ENCODE measurements around the gene TEX54.
"Not testable (repeated sequence)": the region's sequence is repeated elsewhere in the genome, so short reads cannot be mapped to it uniquely, and the experiment has no call there.

The TEX54 gene

DNA sequence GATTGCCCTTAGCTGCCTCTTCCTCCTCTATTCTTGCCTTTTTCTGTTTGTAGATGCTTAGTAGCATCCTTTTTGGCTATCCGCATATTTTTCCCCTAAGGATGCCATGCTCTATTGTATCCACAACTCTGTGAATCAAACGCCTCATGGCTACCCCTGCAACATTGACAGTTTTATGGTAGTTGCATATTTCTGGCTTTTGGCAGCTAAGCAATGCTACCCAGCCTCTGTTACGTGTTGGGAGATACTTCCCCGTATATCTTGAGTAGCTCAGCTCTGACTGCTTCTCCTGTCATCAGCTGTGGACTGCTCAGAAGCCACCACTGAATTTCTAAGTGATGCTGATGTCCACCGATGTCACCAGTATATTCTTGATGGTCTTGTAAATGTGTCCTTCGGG, 33.0 kb upstream of the TEX54 start:
- no peaks in the 10 kb centered on the region for H3K27me3 ChIP-seq (ENCODE audit: low read depth, low read length)
- H3K9me3 ChIP-seq (ENCODE audit: control insufficient read depth in 1 of 2, low read length in 2 of 2) = no peaks in the 10 kb centered on the region
- no peak overlapping the region for H3K4me3 ChIP-seq (ENCODE audit: low read depth in 1 of 2, low read length in 2 of 2)
- H3K27ac ChIP-seq (ENCODE audit: low read length) = no peak overlapping the region
- H3K4me1 ChIP-seq (ENCODE audit: control insufficient read depth in 1 of 2, insufficient read depth in 2 of 2, low read length in 2 of 2) = no peaks in the 10 kb centered on the region
- H3K36me3 ChIP-seq (ENCODE audit: control insufficient read depth in 1 of 2, insufficient read depth in 2 of 2, low read length in 2 of 2) = no peaks in the 10 kb centered on the region

DNA sequence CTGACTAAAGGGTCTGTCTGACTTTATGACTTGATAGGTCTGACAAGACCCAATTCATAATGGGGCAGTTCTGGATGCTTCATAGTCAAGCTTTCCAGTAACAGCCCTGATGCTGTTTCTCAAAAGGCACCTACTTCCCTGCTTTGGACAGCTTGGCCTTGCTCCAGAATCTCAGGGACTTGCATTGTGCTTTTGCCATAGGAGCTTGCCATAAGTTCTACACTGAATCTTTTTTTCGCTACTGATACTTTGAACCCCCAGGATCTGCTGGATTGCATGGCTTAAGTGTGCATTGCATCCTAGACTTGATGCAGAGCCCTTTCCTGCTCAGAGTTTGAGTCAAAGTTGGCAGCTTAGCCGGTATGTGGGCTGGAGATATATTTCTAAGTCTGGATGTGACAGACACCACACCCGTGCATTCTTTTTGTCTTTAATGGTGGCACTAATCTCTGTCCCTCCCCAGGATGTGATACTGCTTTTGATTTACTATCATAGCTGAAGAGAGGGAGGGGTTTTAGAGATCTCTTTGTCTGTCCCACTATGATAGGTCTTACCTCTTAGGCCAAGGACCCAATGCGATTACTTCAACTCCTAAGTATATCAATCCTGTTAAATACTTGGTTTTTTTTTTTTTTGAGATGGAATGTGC, 31.2 kb upstream of the TEX54 start:
- H3K36me3 ChIP-seq (ENCODE audit: control insufficient read depth in 1 of 2, insufficient read depth in 2 of 2, low read length in 2 of 2) = no peaks in the 10 kb centered on the region
- H3K27ac ChIP-seq (ENCODE audit: low read length) = no peak overlapping the region
- H3K27me3 ChIP-seq (ENCODE audit: low read depth, low read length) = no peaks in the 10 kb centered on the region
- no peaks in the 10 kb centered on the region for H3K4me1 ChIP-seq (ENCODE audit: control insufficient read depth in 1 of 2, insufficient read depth in 2 of 2, low read length in 2 of 2)
- no peaks in the 10 kb centered on the region for H3K9me3 ChIP-seq (ENCODE audit: control insufficient read depth in 1 of 2, low read length in 2 of 2)
- H3K4me3 ChIP-seq (ENCODE audit: low read depth in 1 of 2, low read length in 2 of 2) = no peak overlapping the region

GRCh38 chr11:62861564-62862192, 29.0 kb upstream of the TEX54 start:
- not testable (repeated sequence) for H3K27me3 ChIP-seq (ENCODE audit: low read depth, low read length); H3K4me3 ChIP-seq (ENCODE audit: low read depth in 1 of 2, low read length in 2 of 2); H3K27ac ChIP-seq (ENCODE audit: low read length); H3K36me3 ChIP-seq (ENCODE audit: control insufficient read depth in 1 of 2, insufficient read depth in 2 of 2, low read length in 2 of 2); H3K9me3 ChIP-seq (ENCODE audit: control insufficient read depth in 1 of 2, low read length in 2 of 2); H3K4me1 ChIP-seq (ENCODE audit: control insufficient read depth in 1 of 2, insufficient read depth in 2 of 2, low read length in 2 of 2)

DNA sequence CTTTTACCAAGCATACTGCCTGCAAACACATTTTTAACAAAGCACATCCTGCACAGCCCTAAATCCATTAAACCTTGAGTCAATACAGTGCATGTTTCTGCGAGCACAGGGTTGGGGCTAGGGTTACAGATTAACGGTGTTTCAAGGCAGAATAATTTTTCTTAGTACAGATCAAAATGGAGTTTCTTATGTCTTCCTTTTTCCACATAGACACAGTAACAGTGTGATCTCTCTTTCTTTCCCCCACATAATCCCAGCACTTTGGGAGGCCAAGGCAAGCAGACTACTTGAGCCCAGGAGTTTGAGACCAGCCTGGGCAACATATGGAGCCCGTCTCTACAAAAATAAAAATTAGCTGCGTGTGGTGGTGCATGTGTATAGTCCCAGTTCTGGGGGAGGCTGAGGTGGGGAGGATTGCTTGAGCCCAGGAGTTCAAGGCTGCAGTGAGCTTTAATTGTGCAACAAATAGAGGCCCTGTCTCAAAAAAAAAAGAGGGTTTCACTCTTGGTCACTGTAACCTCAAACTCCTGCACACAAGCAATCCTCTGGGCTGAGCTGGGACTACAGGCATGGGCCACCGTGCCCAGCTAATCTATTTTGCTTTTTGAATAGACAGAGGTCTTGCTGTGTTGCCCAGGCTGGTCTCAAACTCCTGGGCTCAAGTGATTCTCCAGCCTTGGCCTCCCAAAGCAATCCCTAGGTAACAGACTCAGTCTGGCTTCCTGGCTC, 28.4 kb upstream of the TEX54 start:
- Histone ChIP-seq H3K27ac (ENCODE audit: low read length) (no peak overlapping the region), H3K36me3 (ENCODE audit: control insufficient read depth in 1 of 2, insufficient read depth in 2 of 2, low read length in 2 of 2) (no peaks in the 10 kb centered on the region), H3K27me3 (ENCODE audit: low read depth, low read length) (no peaks in the 10 kb centered on the region), H3K4me1 (ENCODE audit: control insufficient read depth in 1 of 2, insufficient read depth in 2 of 2, low read length in 2 of 2) (no peaks in the 10 kb centered on the region), H3K4me3 (ENCODE audit: low read depth in 1 of 2, low read length in 2 of 2) (no peak overlapping the region), H3K9me3 (ENCODE audit: control insufficient read depth in 1 of 2, low read length in 2 of 2) (no peaks in the 10 kb centered on the region)

- not testable (repeated sequence) for H3K4me1 ChIP-seq (ENCODE audit: control insufficient read depth in 1 of 2, insufficient read depth in 2 of 2, low read length in 2 of 2); H3K36me3 ChIP-seq (ENCODE audit: control insufficient read depth in 1 of 2, insufficient read depth in 2 of 2, low read length in 2 of 2); H3K9me3 ChIP-seq (ENCODE audit: control insufficient read depth in 1 of 2, low read length in 2 of 2); H3K27ac ChIP-seq (ENCODE audit: low read length); H3K4me3 ChIP-seq (ENCODE audit: low read depth in 1 of 2, low read length in 2 of 2); H3K27me3 ChIP-seq (ENCODE audit: low read depth, low read length)
Observed at GRCh38 chr11:62859281-62859703, 26.7 kb upstream of the TEX54 start.

DNA sequence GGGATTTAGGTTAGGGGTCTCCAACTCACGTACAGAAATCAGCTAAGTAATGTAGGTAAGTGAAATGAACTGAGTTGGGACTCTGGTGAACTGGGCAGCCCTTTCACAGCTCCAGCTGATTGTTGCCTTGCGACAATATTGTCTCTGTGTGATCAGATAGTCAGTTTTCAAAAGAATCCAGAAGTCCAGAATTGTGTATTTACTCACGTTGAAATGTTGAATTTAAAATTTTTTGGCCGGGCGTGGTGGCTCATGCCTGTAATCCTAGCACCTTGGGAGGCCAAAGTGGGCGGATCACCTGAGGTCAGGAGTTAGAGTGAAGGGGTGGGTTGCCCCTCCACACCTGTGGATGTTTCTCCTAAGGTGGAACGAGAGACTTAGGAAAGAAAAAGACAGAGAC, 25.6 kb upstream of the TEX54 start:
- no peak overlapping the region for H3K4me3 ChIP-seq (ENCODE audit: low read depth in 1 of 2, low read length in 2 of 2)
- H3K27me3 ChIP-seq (ENCODE audit: low read depth, low read length) = no peaks in the 10 kb centered on the region
- H3K36me3 ChIP-seq (ENCODE audit: control insufficient read depth in 1 of 2, insufficient read depth in 2 of 2, low read length in 2 of 2) = peaks cover 8 to 14% of the 10 kb centered on the region in 2 donors
- H3K4me1 ChIP-seq (ENCODE audit: control insufficient read depth in 1 of 2, insufficient read depth in 2 of 2, low read length in 2 of 2) = peaks cover 13 to 19% of the 10 kb centered on the region in 2 donors
- H3K9me3 ChIP-seq (ENCODE audit: control insufficient read depth in 1 of 2, low read length in 2 of 2) = no peaks in the 10 kb centered on the region
- H3K27ac ChIP-seq (ENCODE audit: low read length) = no peak overlapping the region

- H3K4me3 ChIP-seq (ENCODE audit: low read depth in 1 of 2, low read length in 2 of 2) = no peak overlapping the region
- no peak overlapping the region for H3K27ac ChIP-seq (ENCODE audit: low read length)
- H3K27me3 ChIP-seq (ENCODE audit: low read depth, low read length) = no peaks in the 10 kb centered on the region
- no peaks in the 10 kb centered on the region for H3K9me3 ChIP-seq (ENCODE audit: control insufficient read depth in 1 of 2, low read length in 2 of 2)
- peaks cover 14 to 20% of the 10 kb centered on the region in 2 donors for H3K36me3 ChIP-seq (ENCODE audit: control insufficient read depth in 1 of 2, insufficient read depth in 2 of 2, low read length in 2 of 2)
- peaks cover 16 to 22% of the 10 kb centered on the region in 2 donors for H3K4me1 ChIP-seq (ENCODE audit: control insufficient read depth in 1 of 2, insufficient read depth in 2 of 2, low read length in 2 of 2)
Observed at GRCh38 chr11:62857541-62857982, 24.9 kb upstream of the TEX54 start.

- peak overlapping the region; percentile 92 to 98 for H3K4me3 ChIP-seq (ENCODE audit: low read depth in 1 of 2, low read length in 2 of 2)
- no peaks in the 10 kb centered on the region for H3K9me3 ChIP-seq (ENCODE audit: control insufficient read depth in 1 of 2, low read length in 2 of 2)
- peaks cover 16 to 22% of the 10 kb centered on the region in 2 donors for H3K4me1 ChIP-seq (ENCODE audit: control insufficient read depth in 1 of 2, insufficient read depth in 2 of 2, low read length in 2 of 2)
- peaks cover 23 to 30% of the 10 kb centered on the region in 2 donors for H3K36me3 ChIP-seq (ENCODE audit: control insufficient read depth in 1 of 2, insufficient read depth in 2 of 2, low read length in 2 of 2)
- no peaks in the 10 kb centered on the region for H3K27me3 ChIP-seq (ENCODE audit: low read depth, low read length)
- H3K27ac ChIP-seq (ENCODE audit: low read length) = peak overlapping the region; percentile 60
Observed at GRCh38 chr11:62856333-62856895, 23.8 kb upstream of the TEX54 start.

- peaks cover 16 to 22% of the 10 kb centered on the region in 2 donors for H3K4me1 ChIP-seq (ENCODE audit: control insufficient read depth in 1 of 2, insufficient read depth in 2 of 2, low read length in 2 of 2)
- no peaks in the 10 kb centered on the region for H3K27me3 ChIP-seq (ENCODE audit: low read depth, low read length)
- H3K36me3 ChIP-seq (ENCODE audit: control insufficient read depth in 1 of 2, insufficient read depth in 2 of 2, low read length in 2 of 2) = peaks cover 23 to 30% of the 10 kb centered on the region in 2 donors
- H3K4me3 ChIP-seq (ENCODE audit: low read depth in 1 of 2, low read length in 2 of 2) = peak overlapping the region; percentile 92 to 98
- no peaks in the 10 kb centered on the region for H3K9me3 ChIP-seq (ENCODE audit: control insufficient read depth in 1 of 2, low read length in 2 of 2)
- peak overlapping the region; percentile 90 for H3K27ac ChIP-seq (ENCODE audit: low read length)
Observed at GRCh38 chr11:62855571-62856332, 23.1 kb upstream of the TEX54 start.

- peaks cover 23 to 30% of the 10 kb centered on the region in 2 donors for H3K36me3 ChIP-seq (ENCODE audit: control insufficient read depth in 1 of 2, insufficient read depth in 2 of 2, low read length in 2 of 2)
- peak overlapping the region; percentile 90 for H3K27ac ChIP-seq (ENCODE audit: low read length)
- H3K9me3 ChIP-seq (ENCODE audit: control insufficient read depth in 1 of 2, low read length in 2 of 2) = no peaks in the 10 kb centered on the region
- peak overlapping the region; percentile 92 to 98 for H3K4me3 ChIP-seq (ENCODE audit: low read depth in 1 of 2, low read length in 2 of 2)
- H3K4me1 ChIP-seq (ENCODE audit: control insufficient read depth in 1 of 2, insufficient read depth in 2 of 2, low read length in 2 of 2) = peaks cover 16 to 22% of the 10 kb centered on the region in 2 donors
- H3K27me3 ChIP-seq (ENCODE audit: low read depth, low read length) = no peaks in the 10 kb centered on the region
Observed at GRCh38 chr11:62854825-62855570, 22.4 kb upstream of the TEX54 start.
